H1 (cell line): ENCODE results near the gene TBC1D4. TPM values are rescaled to one million over a fixed set of nuclear protein-coding genes. Genes with fewer than 3 reads are reported as not detected.

Experiments used
- EGR1 ChIP-seq: IDR thresholded peaks from 2 replicates; pipeline ENCODE4 v1.6.1; 2011; ENCODE audit warnings: low read depth, low read length, borderline replicate concordance
- EP300 ChIP-seq, 2 experiments: IDR thresholded peaks; 1 replicate in 1 of 2; 2 replicates in 1 of 2; pipeline ENCODE4 v1.6.1; 2011 to 2012; ENCODE audit warnings: low read depth in 2 of 2, low read length in 2 of 2, mild to moderate bottlenecking in 2 of 2, borderline replicate concordance in 1 of 2, inconsistent platforms in 1 of 2, moderate library complexity in 1 of 2
- FOSL1 ChIP-seq: IDR thresholded peaks from 2 replicates; pipeline ENCODE4 v1.6.1; 2011; ENCODE audit warnings: mild to moderate bottlenecking, low read depth, low read length, moderate library complexity; ENCODE audit not compliant: insufficient read depth
- GTF2F1 ChIP-seq: IDR thresholded peaks from 2 replicates; pipeline ENCODE4 v1.6.1; 2012; ENCODE audit warnings: low read depth, low read length, improper control_type of control experiment, borderline replicate concordance
- NRF1 ChIP-seq: IDR thresholded peaks from 2 replicates; pipeline ENCODE4 v1.6.1; 2011; ENCODE audit warnings: mild to moderate bottlenecking, low read depth, low read length, improper control_type of control experiment
- POLR2A ChIP-seq, 2 experiments: IDR thresholded peaks; 1 replicate in 1 of 2; 2 replicates in 1 of 2; pipeline ENCODE4 v1.6.1; 2011; ENCODE audit warnings: low read depth in 2 of 2, low read length in 2 of 2, mild to moderate bottlenecking in 2 of 2; ENCODE audit errors: control extremely low read depth in 1 of 2
- RNF2 ChIP-seq: fragments of 200-900, 300-1000 bp; sonication (generic); IDR thresholded peaks from 2 replicates; pipeline ENCODE4 v1.7.1; 2016; ENCODE audit warnings: borderline replicate concordance, low read depth, mild to moderate bottlenecking, antibody characterized with exemption, low read length; ENCODE audit not compliant: poor library complexity, severe bottlenecking; ENCODE audit errors: missing control alignments
- polyA plus RNA-seq, 7 experiments: library from polyadenylated mRNA; depleted of rRNA in 3 of 7; stranded (reverse) in 5 of 7; unstranded in 2 of 7; fragments of >200 nt in 5 of 7; fragments of 200-250 nt in 2 of 7; gene quantifications; 1 replicate in 5 of 7; 2 replicates in 1 of 7; 4 replicates in 1 of 7; pipeline versions ENCODE4 v1.2.1 to v1.2.3, GENCODE V29; 2011 to 2013; ENCODE audit warnings: missing spikeins in 2 of 7, mixed read lengths in 2 of 7
- total RNA-seq: library from RNA; stranded (reverse); fragmentation: NEBNext Ultra II Directional; extraction: Animal tissue kit (Norgen Biotek cat#: 25700); gene quantifications from 2 replicates; pipeline ENCODE4 v1.2.1, GENCODE V29; 2021

TBC1D4 gene
- total and polyA plus RNA-seq, 2 of the 8 experiments (the other 6 are each of a cell fraction or from before 2014, with no cell fraction given): 16.7 to 39.0 TPM

DNA sequence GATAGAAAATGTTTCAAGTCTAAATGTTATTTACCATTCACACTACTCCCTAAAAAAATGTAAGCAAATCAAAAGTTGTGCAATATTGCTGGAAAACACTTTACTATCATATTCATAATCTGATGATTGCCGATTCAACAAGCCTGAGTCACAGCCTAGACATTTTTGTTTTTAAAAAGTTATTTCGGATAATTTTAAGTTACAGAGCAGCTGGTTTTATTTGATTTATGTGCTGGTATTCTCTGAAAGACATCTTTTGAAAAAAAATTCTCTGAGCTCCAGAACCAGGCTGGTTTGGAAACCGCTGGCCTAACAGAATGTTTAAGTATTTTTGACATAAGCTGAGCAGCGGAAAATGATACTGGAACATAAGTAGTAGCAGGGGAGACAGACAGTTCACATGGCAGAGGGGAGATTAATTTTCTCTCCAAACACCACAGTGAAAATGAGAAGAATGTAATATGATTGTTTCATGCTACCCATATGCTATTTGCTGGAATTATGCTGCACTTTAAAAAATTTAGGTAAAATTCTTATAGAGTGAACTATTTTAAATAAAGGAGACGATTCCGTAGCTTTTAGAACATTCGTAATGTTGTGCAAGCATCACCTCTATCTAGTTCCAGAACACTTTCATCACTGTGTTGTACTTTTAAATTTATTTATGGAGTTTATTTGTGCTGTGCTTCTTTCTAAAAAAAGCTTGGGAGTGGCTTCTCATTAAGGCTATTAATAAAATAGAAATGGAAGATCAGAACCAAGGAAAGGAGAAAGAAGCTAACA, 36.1 kb downstream of the TBC1D4 start (continued):
- no peak for TF ChIP-seq RNF2
- no peak for TF ChIP-seq GTF2F1
- no peak for TF ChIP-seq POLR2A (IDR thresholded peaks at IDR 0.05; ENCODE audit: control extremely low read depth in 1 of 2, low read depth in 2 of 2, low read length in 2 of 2)
- TF ChIP-seq NRF1: no peak
- no peak for TF ChIP-seq EP300 (IDR thresholded peaks at IDR 0.05; ENCODE audit: borderline replicate concordance in 1 of 2, low read depth in 2 of 2, low read length in 2 of 2)
- no peak for TF ChIP-seq FOSL1
- no peak for TF ChIP-seq EGR1
